Measurements from ENCODE around the gene ACAD9.

GRCh38 chr3:128919988-128920387, 40.6 kb downstream of the ACAD9 start:
- TF ChIP-seq, protein P1, sequence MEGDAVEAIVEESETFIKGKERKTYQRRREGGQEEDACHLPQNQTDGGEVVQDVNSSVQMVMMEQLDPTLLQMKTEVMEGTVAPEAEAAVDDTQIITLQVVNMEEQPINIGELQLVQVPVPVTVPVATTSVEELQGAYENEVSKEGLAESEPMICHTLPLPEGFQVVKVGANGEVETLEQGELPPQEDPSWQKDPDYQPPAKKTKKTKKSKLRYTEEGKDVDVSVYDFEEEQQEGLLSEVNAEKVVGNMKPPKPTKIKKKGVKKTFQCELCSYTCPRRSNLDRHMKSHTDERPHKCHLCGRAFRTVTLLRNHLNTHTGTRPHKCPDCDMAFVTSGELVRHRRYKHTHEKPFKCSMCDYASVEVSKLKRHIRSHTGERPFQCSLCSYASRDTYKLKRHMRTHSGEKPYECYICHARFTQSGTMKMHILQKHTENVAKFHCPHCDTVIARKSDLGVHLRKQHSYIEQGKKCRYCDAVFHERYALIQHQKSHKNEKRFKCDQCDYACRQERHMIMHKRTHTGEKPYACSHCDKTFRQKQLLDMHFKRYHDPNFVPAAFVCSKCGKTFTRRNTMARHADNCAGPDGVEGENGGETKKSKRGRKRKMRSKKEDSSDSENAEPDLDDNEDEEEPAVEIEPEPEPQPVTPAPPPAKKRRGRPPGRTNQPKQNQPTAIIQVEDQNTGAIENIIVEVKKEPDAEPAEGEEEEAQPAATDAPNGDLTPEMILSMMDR (IDR thresholded peaks at IDR 0.05) = no peak
- no peak for TF ChIP-seq POLR2A (IDR thresholded peaks at IDR 0.05)
